Stomach smooth muscle (tissue), 2 donors: ENCODE data around the gene ZFX.
"Not testable (repeated sequence)": the region's sequence is repeated elsewhere in the genome, so short reads cannot be mapped to it uniquely, and the experiment has no call there.

ENCODE experiments used
- H3K27ac ChIP-seq: one replicate; pipeline ENCODE4 v1.7.0; 2013; ENCODE audit warnings: mild to moderate bottlenecking, low read length, inconsistent platforms
- H3K27me3 ChIP-seq, 2 donors: one replicate each; pipeline ENCODE4 v1.7.0; 2013; ENCODE audit warnings: low read length in 2 of 2; ENCODE audit not compliant: insufficient read depth in 2 of 2, control insufficient read depth in 1 of 2
- H3K36me3 ChIP-seq, 2 donors: one replicate each; pipeline ENCODE4 v1.7.0; 2013; ENCODE audit warnings: low read length in 2 of 2; ENCODE audit not compliant: control insufficient read depth in 2 of 2, insufficient read depth in 2 of 2
- H3K4me1 ChIP-seq: one replicate; pipeline ENCODE4 v1.7.0; 2013; ENCODE audit warnings: low read length; ENCODE audit not compliant: control insufficient read depth, insufficient read depth
- H3K4me3 ChIP-seq, 2 donors: one replicate each; pipeline ENCODE4 v1.7.0; 2013; ENCODE audit warnings: low read length in 2 of 2
- H3K9ac ChIP-seq, 2 donors: one replicate each; pipeline ENCODE4 v1.7.0; 2013; ENCODE audit warnings: low read length in 2 of 2, mild to moderate bottlenecking in 1 of 2
- H3K9me3 ChIP-seq, 2 donors: one replicate each; pipeline ENCODE4 v1.7.0; 2013; ENCODE audit warnings: low read length in 2 of 2; ENCODE audit not compliant: control insufficient read depth in 2 of 2
- donor health status: healthy.
- donor health status: Pancreatic carcinoma.

ZFX gene

GRCh38 chrX:24149351-24150050 is at the start of gene ZFX:
Gene ZFX, plus strand, starts transcription at chrX:24149729. Its CDS starts 23,014 bp downstream, at chrX:24172743.
- peaks cover 25% of the 10 kb centered on the region for H3K4me1 ChIP-seq
- H3K9me3 ChIP-seq: no peaks in the 10 kb centered on the region
- H3K9ac ChIP-seq: peak within 1 kb of the TSS; percentile 82 to 88
- H3K27me3 ChIP-seq: no peaks in the 10 kb centered on the region
- no peaks in the 10 kb centered on the region for H3K36me3 ChIP-seq
- H3K4me3 ChIP-seq: peak within 1 kb of the TSS; percentile 70 to 89
- H3K27ac ChIP-seq: peak within 1 kb of the TSS; percentile 91

DNA sequence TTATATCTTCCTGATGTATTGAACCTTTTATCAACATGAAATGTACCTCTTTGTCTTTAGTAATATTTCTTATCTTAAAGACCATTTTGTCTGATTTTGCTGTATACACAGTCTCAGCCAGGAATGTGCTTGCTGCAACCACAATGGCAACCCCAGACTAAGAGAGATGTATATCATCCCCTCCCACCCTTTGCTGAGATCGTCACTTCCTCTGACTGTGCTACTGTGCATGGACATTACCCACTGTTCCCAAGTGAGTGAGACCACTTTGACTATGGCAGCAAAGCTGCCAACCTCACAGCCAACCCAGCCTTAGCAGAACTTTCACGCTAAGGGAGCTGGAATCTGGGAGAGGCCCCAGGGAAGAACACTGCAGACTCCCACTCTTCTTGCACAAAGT is 48.8 kb upstream of the ZFX start:
- Histone ChIP-seq H3K36me3 (no peaks in the 10 kb centered on the region), H3K4me3 (no peak overlapping the region), H3K9me3 (no peaks in the 10 kb centered on the region), H3K9ac (no peak overlapping the region), H3K4me1 (no peaks in the 10 kb centered on the region), H3K27me3 (no peaks in the 10 kb centered on the region), H3K27ac (no peak overlapping the region)

- Histone ChIP-seq H3K36me3 (no peaks in the 10 kb centered on the region), H3K4me3 (no peak overlapping the region), H3K27me3 (no peaks in the 10 kb centered on the region), H3K9me3 (no peaks in the 10 kb centered on the region), H3K9ac (no peak overlapping the region), H3K27ac (no peak overlapping the region), H3K4me1 (no peaks in the 10 kb centered on the region)
Measured at GRCh38 chrX:24110069-24110468, 39.5 kb upstream of the ZFX start.

DNA sequence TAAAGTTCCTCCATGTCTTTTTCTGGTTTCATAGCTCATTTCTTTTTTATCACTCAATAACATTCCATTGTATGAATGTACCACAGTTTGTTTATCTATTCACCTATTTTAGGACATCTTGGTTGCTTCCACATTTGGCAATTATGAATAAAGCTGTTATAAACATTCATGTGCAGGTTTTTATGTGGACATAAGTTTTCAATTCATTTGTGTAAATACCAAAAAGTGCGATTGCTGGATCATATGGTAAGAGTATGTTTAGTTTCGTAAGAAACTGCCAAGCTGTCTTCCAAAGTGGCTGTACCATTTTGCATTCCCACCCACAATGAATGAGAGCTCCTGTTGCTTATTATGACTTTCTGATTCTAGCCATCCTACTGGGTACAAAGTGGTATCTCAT is 36.3 kb upstream of the ZFX start:
- H3K4me3 ChIP-seq: no peak overlapping the region
- peaks cover 7% of the 10 kb centered on the region for H3K4me1 ChIP-seq
- H3K36me3 ChIP-seq: no peaks in the 10 kb centered on the region
- no peaks in the 10 kb centered on the region for H3K9me3 ChIP-seq
- no peak overlapping the region for H3K27ac ChIP-seq
- H3K9ac ChIP-seq: no peak overlapping the region
- no peaks in the 10 kb centered on the region for H3K27me3 ChIP-seq

DNA sequence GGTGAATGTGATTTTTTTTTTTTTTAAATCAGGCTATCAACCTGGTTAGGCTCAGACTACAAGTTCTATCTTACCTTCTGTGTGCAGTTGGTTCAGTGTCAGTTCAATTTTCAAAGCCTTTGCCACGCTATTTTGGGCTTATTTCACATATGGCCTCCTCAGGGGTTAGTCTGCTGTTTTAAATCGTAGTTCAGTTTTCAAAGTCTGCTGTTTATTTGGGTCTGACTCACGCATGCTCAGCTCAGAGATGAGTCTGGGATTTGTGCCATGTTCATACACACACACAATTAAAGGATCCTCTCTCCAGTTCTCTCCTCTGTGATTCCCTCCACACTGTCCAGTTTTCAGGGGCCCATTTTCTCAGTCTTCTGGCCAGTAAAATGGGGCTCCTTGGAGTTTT is 32.3 kb upstream of the ZFX start:
- H3K27me3 ChIP-seq: peaks cover 0 to 4% of the 10 kb centered on the region in 2 donors
- H3K4me1 ChIP-seq: peaks cover 7% of the 10 kb centered on the region

DNA sequence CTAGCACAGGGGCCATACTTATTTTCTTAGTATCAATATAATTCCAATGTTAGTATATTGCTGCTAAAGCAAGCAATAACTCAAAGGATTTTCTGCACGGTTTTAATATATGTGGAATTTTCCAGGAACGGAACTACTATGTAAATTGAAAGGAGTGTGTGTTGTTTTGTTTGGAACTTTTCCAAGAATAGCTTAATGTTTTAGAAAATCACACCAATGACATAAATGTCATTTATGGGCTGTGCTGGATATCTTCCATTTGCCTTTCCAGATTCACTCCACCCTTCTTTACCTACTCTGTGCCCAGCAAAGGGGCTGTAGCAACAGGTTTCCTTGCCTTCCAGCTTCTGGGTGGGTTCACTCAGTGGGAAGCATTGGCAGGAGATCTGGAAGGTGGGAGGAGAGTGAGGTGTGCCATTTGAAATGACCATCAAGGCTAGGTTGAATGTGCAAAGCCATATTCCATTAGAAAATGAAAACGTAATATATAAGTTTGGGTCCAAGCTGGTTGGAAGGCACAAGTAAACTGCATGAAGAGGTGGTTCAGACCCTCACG is 25.2 kb upstream of the ZFX start:
- Histone ChIP-seq H3K9me3 (no peaks in the 10 kb centered on the region), H3K4me3 (no peak overlapping the region), H3K27me3 (peaks cover 0 to 8% of the 10 kb centered on the region in 2 donors), H3K4me1 (no peaks in the 10 kb centered on the region), H3K9ac (no peak overlapping the region), H3K36me3 (no peaks in the 10 kb centered on the region), H3K27ac (no peak overlapping the region)

More for the DNA sequence above, 32.3 kb upstream of the ZFX start:
- no peaks in the 10 kb centered on the region for H3K36me3 ChIP-seq
- H3K27ac ChIP-seq: peak overlapping the region; percentile 41
- H3K9ac ChIP-seq: peak overlapping the region; percentile 41 to 51
- H3K4me3 ChIP-seq: peak overlapping the region; percentile 40 to 49
- no peaks in the 10 kb centered on the region for H3K9me3 ChIP-seq

DNA sequence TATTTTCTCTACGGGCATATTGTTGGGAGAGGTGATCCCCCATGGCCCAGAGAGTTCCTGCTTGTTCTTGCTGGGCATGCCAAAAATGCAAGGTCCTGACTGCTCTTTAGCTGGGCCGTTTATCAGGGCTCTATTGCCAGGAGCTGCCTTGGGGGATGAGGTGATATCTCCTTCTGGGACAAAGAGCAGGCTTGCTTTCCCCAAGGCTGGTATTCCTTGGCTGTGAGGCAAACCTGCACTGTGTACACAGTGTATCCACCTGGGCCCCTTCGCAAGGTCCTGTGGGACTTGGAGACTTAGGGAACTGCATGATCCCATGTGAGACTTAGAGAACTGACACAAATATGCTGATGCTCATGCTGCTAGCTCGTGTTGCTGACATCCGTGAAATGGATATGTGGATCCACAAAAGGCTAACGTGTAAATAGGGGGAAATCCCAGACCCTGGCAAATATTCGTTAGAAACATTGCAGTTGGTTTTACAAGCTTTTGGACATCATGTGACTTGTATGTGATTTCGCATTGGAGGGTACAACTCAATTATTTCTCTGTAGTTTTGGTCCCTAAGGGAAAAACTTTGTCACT is 24.4 kb upstream of the ZFX start:
- Histone ChIP-seq H3K27me3 (peaks cover 0 to 8% of the 10 kb centered on the region in 2 donors), H3K9ac (peak overlapping the region in 1 of 2 donors; percentile 13)

GRCh38 chrX:24131476-24131875 is 18.1 kb upstream of the ZFX start:
- peaks cover 0 to 3% of the 10 kb centered on the region in 2 donors for H3K27me3 ChIP-seq
- no peak overlapping the region for H3K9ac ChIP-seq
- H3K4me3 ChIP-seq: no peak overlapping the region
- no peaks in the 10 kb centered on the region for H3K4me1 ChIP-seq
- no peaks in the 10 kb centered on the region for H3K9me3 ChIP-seq
- no peak overlapping the region for H3K27ac ChIP-seq
- H3K36me3 ChIP-seq: no peaks in the 10 kb centered on the region

More for the DNA sequence above, 24.4 kb upstream of the ZFX start:
- Histone ChIP-seq H3K4me3 (no peak overlapping the region), H3K27ac (no peak overlapping the region), H3K4me1 (no peaks in the 10 kb centered on the region), H3K36me3 (no peaks in the 10 kb centered on the region), H3K9me3 (no peaks in the 10 kb centered on the region)

GRCh38 chrX:24133312-24133711 is 16.2 kb upstream of the ZFX start:
- H3K27ac ChIP-seq: no peak overlapping the region
- no peaks in the 10 kb centered on the region for H3K4me1 ChIP-seq
- H3K36me3 ChIP-seq: no peaks in the 10 kb centered on the region
- H3K4me3 ChIP-seq: no peak overlapping the region
- peaks cover 0 to 3% of the 10 kb centered on the region in 2 donors for H3K27me3 ChIP-seq
- H3K9ac ChIP-seq: no peak overlapping the region
- H3K9me3 ChIP-seq: no peaks in the 10 kb centered on the region

DNA sequence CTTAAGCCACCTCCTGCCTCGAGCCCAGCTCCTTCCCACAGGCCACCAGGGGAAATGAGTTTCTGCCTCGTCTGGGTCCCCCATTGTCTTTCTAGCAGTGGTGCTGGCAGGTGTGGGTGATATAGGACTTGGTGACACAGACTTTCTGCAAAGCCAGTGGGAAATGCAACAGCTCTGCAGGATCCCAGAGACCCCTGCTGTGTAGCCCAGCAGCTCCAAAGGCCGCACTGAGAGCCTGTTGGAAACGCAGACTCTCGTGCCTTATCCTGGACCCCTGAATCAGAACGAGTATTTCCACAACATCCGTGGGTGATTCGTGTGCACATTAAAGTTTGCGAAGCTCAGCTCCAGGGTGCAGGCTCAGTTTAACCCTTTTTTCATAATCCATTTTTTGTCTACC is 13.8 kb upstream of the ZFX start:
- H3K9ac ChIP-seq, H3K4me3 ChIP-seq, H3K9me3 ChIP-seq, H3K36me3 ChIP-seq, H3K27ac ChIP-seq, H3K27me3 ChIP-seq, H3K4me1 ChIP-seq: not testable (repeated sequence)

DNA sequence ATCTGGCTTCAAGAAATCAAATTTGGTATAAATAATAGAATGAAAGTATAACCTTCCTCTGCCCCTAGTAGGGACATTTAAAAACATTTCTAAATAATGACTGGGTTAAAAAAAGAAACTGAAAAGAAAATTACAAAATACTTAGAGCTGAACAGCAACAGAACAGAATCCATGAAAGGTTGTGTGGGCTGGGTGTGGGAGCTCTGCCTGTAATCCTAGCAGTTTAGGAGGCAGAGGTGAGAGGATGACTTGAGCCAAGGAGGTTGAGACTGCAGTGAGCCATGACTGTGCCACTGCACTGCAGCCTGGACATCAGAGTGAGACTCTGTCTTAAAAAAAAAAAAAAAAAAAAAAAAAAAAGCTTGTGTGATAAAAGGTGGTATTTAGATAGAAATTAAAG is 12.3 kb upstream of the ZFX start:
- Histone ChIP-seq H3K4me3 (no peak overlapping the region), H3K36me3 (no peaks in the 10 kb centered on the region), H3K27me3 (no peaks in the 10 kb centered on the region), H3K9ac (no peak overlapping the region), H3K4me1 (no peaks in the 10 kb centered on the region), H3K9me3 (no peaks in the 10 kb centered on the region), H3K27ac (no peak overlapping the region)
